GM12892 (cell line): ENCODE data around the gene EMX2.

Experiments used
- POLR2A ChIP-seq: IDR thresholded peaks from 2 replicates; pipeline ENCODE4 v1.6.1; 2011; ENCODE audit warnings: low read depth, low read length, control low read depth
- POLR2AphosphoS5 ChIP-seq: IDR thresholded peaks from 2 replicates; pipeline ENCODE4 v1.6.1; 2011; ENCODE audit warnings: low read depth, low read length, control low read depth
- TAF1 ChIP-seq: IDR thresholded peaks from 2 replicates; pipeline ENCODE4 v1.6.1; 2011; ENCODE audit warnings: low read depth, mild to moderate bottlenecking, control low read depth, low read length, borderline replicate concordance

- TF ChIP-seq POLR2A, result no peak
- TF ChIP-seq POLR2AphosphoS5, result no peak
- no peak for TF ChIP-seq TAF1
These were observed 7.1 kb upstream of the EMX2 start for GRCh38 chr10:117535298-117536071.
